ENCODE measurements around the gene CEACAM1. TPM values are rescaled to one million over a fixed set of nuclear protein-coding genes. Genes with fewer than 3 reads are reported as not detected.
"Not testable (repeated sequence)": the region's sequence is repeated elsewhere in the genome, so short reads cannot be mapped to it uniquely, and the experiment has no call there.

The CEACAM1 gene
- total and polyA plus RNA-seq, 2 of the 13 experiments (the other 11 are each of a cell fraction or from before 2014, with no cell fraction given), result 13.5 to 332 TPM

- H2AFZ ChIP-seq (ENCODE audit: low read length); FAIRE-seq; H3K4me2 ChIP-seq (ENCODE audit: low read depth, low read length); H4K20me1 ChIP-seq (ENCODE audit: insufficient read depth, low read length); H3K9me3 ChIP-seq (ENCODE audit: low read length); DNase-seq (ENCODE audit: low spot score); POLR2A ChIA-PET; H3K9ac ChIP-seq (ENCODE audit: insufficient read depth, low read depth, low read length); H3K27ac ChIP-seq (ENCODE audit: extremely low read length, insufficient read depth, low read length); H3K36me3 ChIP-seq (replicated peaks in 1 of 2; ENCODE audit: control insufficient read depth in 1 of 2, insufficient read depth in 2 of 2, low read length in 2 of 2); ATAC-seq; CTCF ChIA-PET (ENCODE audit: low intra/inter-chr PET ratio, low total read pairs); H3K79me2 ChIP-seq (ENCODE audit: insufficient read depth, low read length); intact Hi-C loops (cut with micrococcal nuclease; ENCODE audit: unreplicated experiment); BruUV-seq (replicated peaks); H3K27me3 ChIP-seq (ENCODE audit: control insufficient read depth in 1 of 2, insufficient read depth in 2 of 2, low read length in 2 of 2); H3K4me3 ChIP-seq (replicated peaks in 1 of 3; ENCODE audit: insufficient read depth in 1 of 3, low read depth in 2 of 3, low read length in 3 of 3); in situ Hi-C loops (cut with HindIII; ENCODE audit: extremely low pct_ligation_motif_present, low pct_unique_long_range_greater_than_20kb): not testable (repeated sequence)
- 0% methylated on average over 1 of the region's 1 CpG for WGBS (ENCODE audit: low lambda C conversion rate)
- TF ChIP-seq ZNF431 (CRISPR knock-in tag; IDR thresholded peaks at IDR 0.05; ENCODE audit: borderline replicate concordance, low read depth), result peak; percentile 81; the same call in 1 of the 2 replicates
- peaks cover 30% of the 10 kb centered on the region for H3K4me1 ChIP-seq (ENCODE audit: insufficient read depth, low read length)
Measured at GRCh38 chr19:42549067-42549466, 20.8 kb upstream of the CEACAM1 start.

DNA sequence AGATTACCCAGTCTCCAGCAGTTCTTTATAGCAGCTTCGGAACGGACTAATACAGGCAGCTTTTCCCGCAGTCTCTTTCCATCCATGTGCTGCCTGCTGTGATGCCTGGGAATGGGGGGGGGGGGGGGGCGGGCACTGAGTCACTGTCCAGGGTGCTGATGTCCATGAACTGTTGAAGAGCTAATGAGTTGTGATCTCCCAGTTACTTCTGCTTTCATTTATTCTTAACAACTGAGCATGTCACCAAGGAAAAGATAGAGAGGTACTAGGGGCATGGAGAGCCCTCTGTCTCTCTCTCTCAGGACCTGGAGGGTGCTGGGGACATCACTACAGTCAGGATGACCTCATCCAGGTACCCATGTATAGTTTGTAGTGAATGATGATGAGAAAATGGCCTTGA is 20.3 kb upstream of the CEACAM1 start:
- Histone ChIP-seq H4K20me1 (ENCODE audit: insufficient read depth, low read length) (no peaks in the 10 kb centered on the region), H3K27me3 (ENCODE audit: control insufficient read depth in 1 of 2, insufficient read depth in 2 of 2, low read length in 2 of 2) (no peaks in the 10 kb centered on the region; a peak in 2 of 5 replicates), H3K4me3 (replicated peaks in 1 of 3; ENCODE audit: insufficient read depth in 1 of 3, low read depth in 2 of 3, low read length in 3 of 3) (no peak overlapping the region), H3K27ac (ENCODE audit: extremely low read length, insufficient read depth, low read length) (no peak overlapping the region), H3K9me3 (ENCODE audit: low read length) (no peaks in the 10 kb centered on the region; the same call in 1 of the 2 replicates), H3K4me1 (ENCODE audit: insufficient read depth, low read length) (peaks cover 30% of the 10 kb centered on the region), H3K79me2 (ENCODE audit: insufficient read depth, low read length) (no peaks in the 10 kb centered on the region), H3K9ac (ENCODE audit: insufficient read depth, low read depth, low read length) (no peak overlapping the region), H2AFZ (ENCODE audit: low read length) (no peak overlapping the region), H3K4me2 (ENCODE audit: low read depth, low read length) (no peak overlapping the region), H3K36me3 (replicated peaks in 1 of 2; ENCODE audit: control insufficient read depth in 1 of 2, insufficient read depth in 2 of 2, low read length in 2 of 2) (no peaks in the 10 kb centered on the region)
- no peak for FAIRE-seq
- POLR2A ChIA-PET, result no interaction called here
- TF ChIP-seq, protein P1, sequence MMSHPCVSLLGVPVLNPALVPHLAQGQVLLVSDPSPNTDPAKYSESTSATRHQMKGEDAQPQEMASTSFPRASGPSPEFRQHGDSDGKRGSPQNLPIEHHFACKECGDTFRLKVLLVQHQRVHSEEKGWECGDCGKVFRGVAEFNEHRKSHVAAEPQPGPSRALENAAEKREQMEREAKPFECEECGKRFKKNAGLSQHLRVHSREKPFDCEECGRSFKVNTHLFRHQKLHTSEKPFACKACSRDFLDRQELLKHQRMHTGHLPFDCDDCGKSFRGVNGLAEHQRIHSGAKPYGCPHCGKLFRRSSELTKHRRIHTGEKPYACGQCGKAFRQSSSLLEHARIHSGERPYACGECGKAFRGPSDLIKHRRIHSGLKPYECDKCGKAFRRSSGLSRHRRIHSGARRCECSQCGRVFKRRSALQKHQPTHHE (CRISPR knock-in tag; IDR thresholded peaks at IDR 0.05; ENCODE audit: borderline replicate concordance), result no peak
- TF ChIP-seq, protein P2, sequence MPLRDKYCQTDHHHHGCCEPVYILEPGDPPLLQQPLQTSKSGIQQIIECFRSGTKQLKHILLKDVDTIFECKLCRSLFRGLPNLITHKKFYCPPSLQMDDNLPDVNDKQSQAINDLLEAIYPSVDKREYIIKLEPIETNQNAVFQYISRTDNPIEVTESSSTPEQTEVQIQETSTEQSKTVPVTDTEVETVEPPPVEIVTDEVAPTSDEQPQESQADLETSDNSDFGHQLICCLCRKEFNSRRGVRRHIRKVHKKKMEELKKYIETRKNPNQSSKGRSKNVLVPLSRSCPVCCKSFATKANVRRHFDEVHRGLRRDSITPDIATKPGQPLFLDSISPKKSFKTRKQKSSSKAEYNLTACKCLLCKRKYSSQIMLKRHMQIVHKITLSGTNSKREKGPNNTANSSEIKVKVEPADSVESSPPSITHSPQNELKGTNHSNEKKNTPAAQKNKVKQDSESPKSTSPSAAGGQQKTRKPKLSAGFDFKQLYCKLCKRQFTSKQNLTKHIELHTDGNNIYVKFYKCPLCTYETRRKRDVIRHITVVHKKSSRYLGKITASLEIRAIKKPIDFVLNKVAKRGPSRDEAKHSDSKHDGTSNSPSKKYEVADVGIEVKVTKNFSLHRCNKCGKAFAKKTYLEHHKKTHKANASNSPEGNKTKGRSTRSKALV (CRISPR knock-in tag; IDR thresholded peaks at IDR 0.05), result no peak
- TF ChIP-seq MEIS2 (CRISPR knock-in tag; IDR thresholded peaks at IDR 0.05) (no peak), ZNF737 (CRISPR knock-in tag; IDR thresholded peaks at IDR 0.05; ENCODE audit: borderline replicate concordance) (no peak), ZNF878 (CRISPR knock-in tag; IDR thresholded peaks at IDR 0.05) (no peak), ATF7 (IDR thresholded peaks at IDR 0.05) (0 out of 2 replicates have a peak, but pooled peaks have one; percentile 7), ATF7 (CRISPR knock-in tag; IDR thresholded peaks at IDR 0.05) (no peak), REST (IDR thresholded peaks at IDR 0.05; ENCODE audit: borderline replicate concordance in 1 of 2, low read depth in 1 of 2, low read length in 2 of 2) (peak; percentile 33 to 85)
- no peak for DNase-seq (ENCODE audit: low spot score)
- in situ Hi-C loops (cut with HindIII; ENCODE audit: extremely low pct_ligation_motif_present, low pct_unique_long_range_greater_than_20kb) (no loop called here), intact Hi-C loops (cut with micrococcal nuclease; ENCODE audit: unreplicated experiment) (no loop called here)
- BruUV-seq (replicated peaks), result no TSS peak
- 51% methylated on average over 3 of the region's 4 CpGs for WGBS (ENCODE audit: low lambda C conversion rate)
- CTCF ChIA-PET (ENCODE audit: low intra/inter-chr PET ratio, low total read pairs), result no interaction called here
- ATAC-seq, result no peak

Data from HepG2 (cell line).